DOHH2 (cell line): ENCODE results near the gene ZWILCH.

Experiments
- EZH2phosphoT487 ChIP-seq: fragments of 200-600 bp; sonication (generic); IDR thresholded peaks from 2 replicates; pipeline ENCODE4 v1.6.1; 2017; ENCODE audit warnings: borderline replicate concordance, mild to moderate bottlenecking, antibody characterized with exemption, low read length, moderate library complexity, mixed read lengths
- TF ChIP-seq, protein P1 (sequence below): fragments of 200-600 bp; sonication (generic); IDR thresholded peaks from one replicate; pipeline ENCODE4 v1.5.1; 2014; ENCODE audit warnings: antibody characterized with exemption, mild to moderate bottlenecking, low read depth, low read length; ENCODE audit not compliant: poor library complexity, severe bottlenecking

DNA sequence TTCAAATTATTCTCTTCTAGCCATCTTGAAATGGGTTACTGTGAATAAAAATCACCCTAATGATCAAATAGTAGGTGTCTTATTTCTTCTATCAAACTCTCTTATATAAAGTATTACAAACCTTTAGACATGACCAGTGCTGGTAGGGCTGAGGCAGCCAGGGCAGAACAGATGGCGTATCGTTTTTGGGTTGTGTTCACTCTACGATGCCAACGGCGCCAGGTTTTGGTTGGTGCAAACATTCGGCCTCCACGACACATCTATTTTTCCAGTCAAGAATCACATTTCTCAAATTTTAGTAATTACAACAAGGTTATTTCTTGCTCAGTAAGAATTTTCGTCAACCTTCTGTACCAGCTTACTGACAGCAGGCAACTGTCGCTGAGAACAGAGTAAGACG is 2.6 kb upstream of the ZWILCH start:
- TF ChIP-seq, protein P1, sequence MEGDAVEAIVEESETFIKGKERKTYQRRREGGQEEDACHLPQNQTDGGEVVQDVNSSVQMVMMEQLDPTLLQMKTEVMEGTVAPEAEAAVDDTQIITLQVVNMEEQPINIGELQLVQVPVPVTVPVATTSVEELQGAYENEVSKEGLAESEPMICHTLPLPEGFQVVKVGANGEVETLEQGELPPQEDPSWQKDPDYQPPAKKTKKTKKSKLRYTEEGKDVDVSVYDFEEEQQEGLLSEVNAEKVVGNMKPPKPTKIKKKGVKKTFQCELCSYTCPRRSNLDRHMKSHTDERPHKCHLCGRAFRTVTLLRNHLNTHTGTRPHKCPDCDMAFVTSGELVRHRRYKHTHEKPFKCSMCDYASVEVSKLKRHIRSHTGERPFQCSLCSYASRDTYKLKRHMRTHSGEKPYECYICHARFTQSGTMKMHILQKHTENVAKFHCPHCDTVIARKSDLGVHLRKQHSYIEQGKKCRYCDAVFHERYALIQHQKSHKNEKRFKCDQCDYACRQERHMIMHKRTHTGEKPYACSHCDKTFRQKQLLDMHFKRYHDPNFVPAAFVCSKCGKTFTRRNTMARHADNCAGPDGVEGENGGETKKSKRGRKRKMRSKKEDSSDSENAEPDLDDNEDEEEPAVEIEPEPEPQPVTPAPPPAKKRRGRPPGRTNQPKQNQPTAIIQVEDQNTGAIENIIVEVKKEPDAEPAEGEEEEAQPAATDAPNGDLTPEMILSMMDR = no peak
- no peak for TF ChIP-seq EZH2phosphoT487
